H4 (cell line): ENCODE results near the gene NSG2. TPM values are rescaled to one million over a fixed set of nuclear protein-coding genes. Genes with fewer than 3 reads are reported as not detected.
"Not testable (repeated sequence)": the region's sequence is repeated elsewhere in the genome, so short reads cannot be mapped to it uniquely, and the experiment has no call there.

Experiments
- DNase-seq: peaks from one replicate; pipeline ENCODE4 v3.0.0-alpha.2; 2015; ENCODE audit warnings: low spot score
- total RNA-seq: library from RNA; depleted of rRNA; stranded (reverse); fragments of >200 nt; shearing (Covaris generic); gene quantifications from 2 replicates; pipeline ENCODE4 v1.2.3, GENCODE V29; 2014

The NSG2 gene
- total RNA-seq, 1 experiment from 2014 or later, result not detected

DNA sequence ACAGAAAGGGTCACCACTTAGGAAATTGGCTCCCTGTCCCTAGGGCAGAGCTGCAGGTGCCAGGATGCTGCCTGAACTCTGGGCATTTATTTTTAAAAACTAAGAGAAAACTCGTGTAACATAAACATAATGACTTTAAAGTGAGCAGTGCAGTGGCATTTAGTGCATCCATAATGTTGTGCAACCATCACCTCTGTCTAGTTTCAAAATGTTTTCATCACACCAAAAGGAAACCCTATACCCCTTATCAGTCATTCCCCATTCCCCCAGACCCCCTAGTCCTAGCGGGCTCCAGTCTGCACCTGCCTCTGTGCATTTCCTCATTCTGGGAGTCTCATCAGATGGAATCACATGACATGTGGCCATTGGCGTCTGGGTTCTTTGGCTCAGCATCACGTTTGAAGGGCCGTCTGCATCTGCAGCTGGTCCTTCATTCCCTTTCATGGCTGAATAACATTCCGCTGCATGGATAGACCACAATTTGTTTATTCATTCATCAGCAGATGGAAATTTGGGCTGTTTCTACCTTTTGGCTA, 55.8 kb downstream of the NSG2 start:
- no peak for DNase-seq

- DNase-seq, result not testable (repeated sequence)
Observed at GRCh38 chr5:174102574-174102973, 57.1 kb downstream of the NSG2 start.

- no peak for DNase-seq
Observed at GRCh38 chr5:174106997-174107655, 61.6 kb downstream of the NSG2 start.

DNA sequence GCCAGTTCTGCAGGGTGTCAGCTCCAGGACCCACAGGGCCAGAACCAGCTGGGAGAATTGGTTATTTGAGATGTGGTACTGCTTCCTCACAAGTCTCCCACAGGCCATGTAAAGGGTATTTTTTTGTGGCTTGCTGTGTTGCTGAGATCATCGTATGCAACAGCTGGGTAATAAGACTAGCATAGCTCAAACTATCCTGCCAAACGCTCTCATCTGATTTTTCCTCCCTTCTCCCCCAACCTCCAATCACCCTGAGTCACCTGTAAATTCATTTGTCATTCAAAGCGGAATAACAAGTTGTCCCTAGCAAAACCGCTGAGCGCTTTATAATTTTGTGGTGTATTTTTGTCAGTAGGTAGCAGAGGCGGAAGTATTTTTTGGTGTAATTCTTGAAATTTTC, 63.2 kb downstream of the NSG2 start:
- no peak for DNase-seq

DNA sequence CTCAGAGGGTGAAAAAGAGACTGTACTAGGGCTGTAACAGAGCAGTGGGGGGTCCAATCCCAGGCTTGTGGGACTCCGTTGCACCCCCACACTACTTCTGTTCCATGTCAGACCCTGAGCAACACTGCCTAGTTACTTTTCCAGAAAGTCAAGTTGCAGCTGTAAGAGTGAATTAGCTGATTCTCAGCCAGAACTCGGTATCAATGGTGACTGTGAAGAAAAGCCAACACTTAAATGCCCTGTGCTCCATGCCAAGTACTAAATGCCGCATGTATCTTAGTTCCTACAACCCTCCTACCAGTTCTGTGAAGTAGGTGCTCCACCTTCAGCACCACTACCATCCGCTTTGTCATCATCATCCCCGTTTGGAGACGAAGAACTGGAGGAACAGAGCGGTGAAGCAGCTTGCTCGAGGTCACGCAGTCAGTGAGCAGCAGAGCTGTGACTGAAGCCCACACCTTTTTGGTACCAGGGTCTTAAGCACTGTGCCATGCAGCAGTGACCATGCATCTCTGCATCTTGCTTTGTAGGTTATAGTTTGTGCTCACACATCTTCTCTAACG, 64.3 kb downstream of the NSG2 start:
- no peak for DNase-seq

DNA sequence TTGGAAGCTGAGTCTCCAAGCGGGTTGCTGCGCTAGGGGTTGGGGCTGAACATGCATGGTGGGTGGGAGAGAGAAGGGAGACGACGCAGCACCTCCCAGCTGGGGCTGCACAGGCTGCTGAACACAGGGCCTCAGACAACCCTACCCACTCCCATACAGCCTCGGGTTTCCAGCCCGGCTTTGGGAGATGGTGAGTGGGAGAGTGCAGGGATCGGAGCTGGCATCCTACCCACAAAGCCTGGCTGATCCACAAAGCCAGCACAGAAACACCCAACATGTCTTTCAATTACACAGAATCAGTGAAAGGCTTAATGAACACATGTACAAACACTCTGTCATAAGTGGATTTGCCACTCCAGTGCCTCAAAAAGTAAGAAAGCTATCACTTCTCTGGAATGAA, 64.8 kb downstream of the NSG2 start:
- DNase-seq, result no peak

GRCh38 chr5:174111287-174111973, 65.9 kb downstream of the NSG2 start:
- no peak for DNase-seq

GRCh38 chr5:174115226-174115625, 69.7 kb downstream of the NSG2 start:
- no peak for DNase-seq

- no peak for DNase-seq
Observed at GRCh38 chr5:174118823-174119467, 73.4 kb downstream of the NSG2 start.

DNA sequence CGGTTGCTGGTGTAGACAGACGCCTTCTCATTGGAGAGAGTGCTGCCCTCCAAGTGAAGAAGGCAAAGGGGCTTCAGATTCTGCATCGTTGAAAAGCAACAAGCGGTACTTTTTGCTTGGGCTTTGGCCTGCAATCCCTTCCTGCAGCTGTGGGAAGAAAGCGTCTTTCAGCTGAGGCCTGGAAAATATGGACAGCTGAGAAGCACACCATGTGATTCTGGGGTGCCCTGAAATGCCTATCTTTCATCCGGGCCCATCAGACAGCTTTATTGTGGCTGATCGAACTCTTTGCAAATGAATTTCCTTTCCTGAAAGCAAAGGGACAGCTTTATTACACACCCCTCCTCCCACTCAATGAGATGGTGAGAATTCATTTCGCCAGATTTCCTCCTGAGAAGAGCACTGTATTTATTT, 74.0 kb downstream of the NSG2 start:
- no peak for DNase-seq

DNA sequence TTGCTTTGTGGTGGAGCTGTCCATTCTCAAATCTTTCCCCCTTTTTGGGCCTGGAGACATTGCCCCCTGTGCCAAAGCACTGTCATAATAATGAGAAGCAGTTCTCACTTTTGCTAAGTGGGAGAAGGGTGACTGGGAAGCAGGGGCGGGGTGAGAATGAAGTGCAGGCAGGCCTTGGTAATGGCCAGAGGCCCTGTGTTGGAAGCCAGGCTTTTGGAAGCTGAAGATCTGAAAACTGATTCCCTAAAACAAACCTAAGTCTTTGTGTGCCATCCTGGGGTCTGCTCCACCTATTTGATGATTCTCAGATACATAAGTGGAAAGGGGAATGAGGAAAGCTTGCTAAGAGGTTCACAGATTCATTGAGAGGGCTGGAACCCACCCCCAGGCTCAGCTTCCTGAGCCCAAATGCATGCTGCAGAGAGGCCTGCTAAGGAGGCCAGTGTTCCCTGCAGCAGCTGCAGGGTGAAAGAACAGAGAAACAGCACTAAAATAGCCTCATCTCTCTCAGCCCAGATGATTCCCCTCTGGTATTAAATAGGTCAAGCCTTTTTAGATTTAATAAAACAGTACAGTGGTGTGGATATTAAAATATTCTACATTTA, 75.0 kb downstream of the NSG2 start:
- DNase-seq, result no peak

GRCh38 chr5:174134545-174134944, 89.0 kb downstream of the NSG2 start:
- DNase-seq, result no peak

DNA sequence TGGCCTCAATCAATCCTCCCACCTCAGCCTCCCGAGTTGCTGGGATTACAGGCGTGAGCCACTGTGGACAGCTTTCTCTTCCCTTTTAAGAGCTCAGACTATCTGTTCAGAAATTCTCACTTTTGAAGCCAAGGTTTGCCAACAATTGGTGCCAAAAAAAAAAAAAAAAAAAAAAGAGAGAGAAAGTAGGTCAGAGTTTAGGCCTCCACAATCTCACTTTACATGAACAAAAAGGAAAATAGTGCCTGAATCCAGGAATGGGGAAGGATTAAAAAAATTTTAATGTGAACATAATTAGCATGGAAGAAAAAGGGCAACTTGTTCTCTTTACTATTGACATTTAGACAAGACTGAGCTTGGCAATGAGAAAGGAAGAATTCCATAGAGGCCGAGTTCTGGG, 94.1 kb downstream of the NSG2 start:
- no peak for DNase-seq

DNA sequence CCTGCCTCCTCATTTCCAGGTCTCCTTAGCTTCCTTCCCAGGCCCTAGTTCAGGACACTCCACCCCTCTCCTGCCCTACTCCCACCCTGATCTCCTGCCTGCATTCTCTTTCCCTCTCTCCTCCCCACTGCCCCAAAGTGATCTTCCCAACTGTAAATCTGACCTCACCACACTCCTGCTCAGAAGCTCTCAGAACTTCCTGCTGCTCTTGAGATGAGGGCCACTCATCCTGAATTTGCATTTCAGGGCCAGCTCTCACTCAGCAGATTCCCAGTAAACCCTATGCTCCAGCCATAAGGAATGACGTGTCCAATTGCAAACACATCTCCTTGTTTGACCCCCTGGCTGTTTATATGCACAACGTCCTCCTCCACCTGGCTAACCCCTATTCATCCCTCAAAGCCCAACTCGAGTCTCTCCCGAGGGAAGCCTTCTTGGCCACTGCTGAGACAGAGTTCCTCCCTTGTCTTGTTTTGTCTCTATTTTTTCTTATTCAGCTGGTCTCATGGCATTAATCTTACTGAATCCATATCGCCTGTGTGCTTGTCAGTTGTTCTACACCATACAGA, 95.0 kb downstream of the NSG2 start:
- DNase-seq, result no peak

DNA sequence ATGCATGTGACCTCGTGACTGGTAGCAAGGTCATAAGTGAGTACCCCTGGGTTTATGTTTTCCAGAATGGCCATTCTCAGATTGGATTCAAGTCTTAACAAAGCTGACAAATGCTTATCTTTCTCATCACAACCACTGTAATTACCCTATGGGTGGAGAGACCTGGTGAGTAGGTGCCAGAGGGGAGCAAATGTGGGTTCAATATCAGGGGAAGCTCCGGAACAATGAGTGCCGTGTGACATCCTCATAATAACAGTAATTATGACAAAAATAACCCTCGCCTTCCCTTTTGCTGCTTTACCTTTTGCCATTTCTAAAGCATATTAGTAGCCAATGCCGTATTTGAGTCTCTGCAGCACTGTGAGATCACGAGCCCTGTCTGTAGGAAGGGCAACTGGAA, 95.9 kb downstream of the NSG2 start:
- DNase-seq, result no peak

- DNase-seq, result no peak
Observed at GRCh38 chr5:174145091-174145490, 99.6 kb downstream of the NSG2 start.

- no peak for DNase-seq
Observed at GRCh38 chr5:174145821-174146220, 100.3 kb downstream of the NSG2 start.

DNA sequence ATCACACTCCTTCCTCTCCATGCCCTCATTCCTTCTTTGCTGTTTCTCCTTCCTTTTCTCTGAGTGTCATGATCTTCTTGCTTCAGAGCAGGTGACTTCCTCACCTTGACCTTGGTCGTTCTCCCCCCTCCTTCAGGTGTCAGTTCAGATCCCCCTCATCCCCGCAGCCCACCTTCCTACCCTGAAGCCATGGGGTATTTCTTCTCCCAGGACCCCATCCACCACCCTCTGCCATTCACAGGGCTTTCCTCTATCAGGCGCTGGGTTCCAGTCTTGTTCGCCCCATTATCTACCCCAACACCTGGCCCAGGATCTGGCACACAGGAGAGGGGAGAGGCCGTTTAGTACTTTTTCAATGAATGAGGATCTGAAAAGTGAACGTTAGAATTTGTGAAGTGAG, 101.0 kb downstream of the NSG2 start:
- DNase-seq, result no peak

- not testable (repeated sequence) for DNase-seq
Observed at GRCh38 chr5:174147012-174147411, 101.5 kb downstream of the NSG2 start.

DNA sequence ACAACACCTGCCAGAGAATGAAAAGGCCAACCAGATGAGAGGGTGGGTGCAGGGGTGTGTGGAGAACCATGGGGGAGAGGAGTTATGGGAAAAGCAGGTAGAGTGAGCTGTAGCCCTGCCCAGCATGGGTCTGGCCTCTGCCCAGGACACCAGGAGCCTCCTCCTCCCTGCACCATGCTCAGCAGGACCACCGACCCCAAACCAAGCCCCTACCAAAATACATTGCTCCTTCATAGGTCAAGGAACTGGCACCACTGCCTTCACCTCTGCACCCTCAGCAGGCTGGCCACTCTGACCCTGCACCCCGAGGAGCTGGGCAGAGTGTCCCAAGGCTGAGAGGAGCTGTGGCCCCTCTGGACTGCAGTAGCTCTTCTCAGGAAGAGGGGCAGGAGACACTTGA, 102.0 kb downstream of the NSG2 start:
- no peak for DNase-seq

DNA sequence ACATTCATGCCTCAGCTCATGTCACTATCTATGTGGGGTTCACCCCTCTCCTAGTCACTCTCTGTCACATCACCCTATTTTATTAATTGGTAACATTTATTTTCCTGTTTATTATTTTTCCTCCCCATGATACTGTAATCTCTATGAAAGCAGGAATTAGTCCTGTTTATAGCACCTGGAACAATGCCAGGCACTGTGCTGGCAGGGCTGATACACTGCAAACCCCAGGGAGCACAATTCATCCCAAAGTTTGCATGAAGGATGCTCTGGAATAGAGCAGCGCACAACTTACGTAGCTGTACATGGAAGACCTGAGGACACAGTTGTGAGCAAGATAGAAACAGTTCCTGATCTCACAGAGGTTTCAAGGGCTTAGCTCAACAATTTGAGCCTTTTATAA, 103.2 kb downstream of the NSG2 start:
- no peak for DNase-seq

DNA sequence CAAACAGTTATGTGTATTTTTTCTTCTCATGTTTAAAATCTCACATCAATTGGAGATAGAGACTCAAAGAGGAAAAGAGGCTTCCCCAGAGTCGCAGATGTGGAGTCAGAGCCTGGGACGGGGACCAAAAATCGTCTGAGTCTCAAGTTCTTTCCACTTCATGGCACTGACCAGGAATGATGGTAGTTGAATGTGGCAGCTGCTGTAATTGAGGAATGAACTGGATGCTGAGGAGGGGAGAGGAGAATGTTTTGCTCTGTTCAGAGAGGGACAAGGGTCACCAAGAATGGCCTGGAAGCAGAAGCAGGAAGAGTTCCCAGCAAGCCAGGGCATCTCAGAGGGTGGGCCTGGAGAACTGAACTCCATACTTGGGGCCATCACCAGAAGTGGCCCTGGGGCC, 103.9 kb downstream of the NSG2 start:
- DNase-seq, result no peak
